ENCODE results near the gene PRR36. TPM values are rescaled to one million over a fixed set of nuclear protein-coding genes. Genes with fewer than 3 reads are reported as not detected.

PRR36 gene
- total RNA-seq, 1 donor: not detected

DNA sequence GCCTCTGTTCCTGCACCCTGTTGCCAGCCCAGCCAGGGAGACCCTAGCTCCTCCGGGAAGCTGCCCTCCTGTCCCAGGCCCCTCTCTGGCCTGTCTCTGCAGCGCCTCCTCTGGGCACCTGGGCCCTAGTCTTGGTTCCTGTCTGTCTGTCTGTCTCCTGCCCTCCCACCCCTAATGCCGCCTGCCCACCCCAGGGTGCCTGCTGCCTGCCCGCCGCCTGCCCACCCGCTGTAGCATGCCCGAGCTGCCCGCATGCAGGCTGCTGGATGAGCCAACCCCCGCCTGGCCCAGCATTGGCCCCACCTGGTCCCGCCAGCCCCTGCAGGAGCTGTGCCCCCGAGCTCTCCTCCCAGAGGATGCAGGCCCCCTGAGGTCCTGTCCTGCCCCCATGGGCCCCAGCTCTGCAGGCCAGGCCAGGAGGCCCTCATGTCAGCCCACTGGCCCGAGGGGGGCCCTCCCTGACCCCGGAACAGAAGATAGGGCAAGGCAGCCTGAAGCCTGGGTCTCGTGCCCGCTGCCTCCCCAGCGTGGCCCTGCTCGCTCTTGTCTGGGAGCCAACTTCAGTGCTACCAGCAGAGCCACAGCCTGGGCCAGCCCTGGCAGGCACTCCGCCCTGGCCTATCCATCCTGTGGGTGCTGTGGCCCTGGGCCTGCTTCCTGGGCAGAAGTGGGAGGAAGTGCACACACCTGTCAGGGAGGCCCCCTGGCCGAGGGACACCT lies 34.7 kb upstream of the PRR36 start:
- TF ChIP-seq, protein P1, sequence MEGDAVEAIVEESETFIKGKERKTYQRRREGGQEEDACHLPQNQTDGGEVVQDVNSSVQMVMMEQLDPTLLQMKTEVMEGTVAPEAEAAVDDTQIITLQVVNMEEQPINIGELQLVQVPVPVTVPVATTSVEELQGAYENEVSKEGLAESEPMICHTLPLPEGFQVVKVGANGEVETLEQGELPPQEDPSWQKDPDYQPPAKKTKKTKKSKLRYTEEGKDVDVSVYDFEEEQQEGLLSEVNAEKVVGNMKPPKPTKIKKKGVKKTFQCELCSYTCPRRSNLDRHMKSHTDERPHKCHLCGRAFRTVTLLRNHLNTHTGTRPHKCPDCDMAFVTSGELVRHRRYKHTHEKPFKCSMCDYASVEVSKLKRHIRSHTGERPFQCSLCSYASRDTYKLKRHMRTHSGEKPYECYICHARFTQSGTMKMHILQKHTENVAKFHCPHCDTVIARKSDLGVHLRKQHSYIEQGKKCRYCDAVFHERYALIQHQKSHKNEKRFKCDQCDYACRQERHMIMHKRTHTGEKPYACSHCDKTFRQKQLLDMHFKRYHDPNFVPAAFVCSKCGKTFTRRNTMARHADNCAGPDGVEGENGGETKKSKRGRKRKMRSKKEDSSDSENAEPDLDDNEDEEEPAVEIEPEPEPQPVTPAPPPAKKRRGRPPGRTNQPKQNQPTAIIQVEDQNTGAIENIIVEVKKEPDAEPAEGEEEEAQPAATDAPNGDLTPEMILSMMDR (IDR thresholded peaks at IDR 0.05; ENCODE audit: extremely low read depth, low read depth, low read length): no peak
- Histone ChIP-seq H3K9me3 (ENCODE audit: low read depth, low read length) (no peaks in the 10 kb centered on the region), H3K79me2 (ENCODE audit: insufficient read depth, low read length) (peaks cover 43% of the 10 kb centered on the region), H3K4me1 (ENCODE audit: insufficient read depth, low read length) (peaks cover 10% of the 10 kb centered on the region), H2AFZ (ENCODE audit: low read length) (no peak overlapping the region), H3K36me3 (ENCODE audit: insufficient read depth, low read length) (peaks cover 14% of the 10 kb centered on the region), H3K27me3 (ENCODE audit: insufficient read depth, low read length) (no peaks in the 10 kb centered on the region), H3K4me2 (ENCODE audit: insufficient read depth, low read length) (no peak overlapping the region), H3K27ac (ENCODE audit: low read depth, low read length) (no peak overlapping the region), H3K4me3 (ENCODE audit: insufficient read depth, low read length) (no peak overlapping the region), H4K20me1 (ENCODE audit: insufficient read depth, low read length) (peaks cover 38% of the 10 kb centered on the region)
- peak; percentile 75 for DNase-seq (ENCODE audit: insufficient read length, low spot score, missing footprints)

DNA sequence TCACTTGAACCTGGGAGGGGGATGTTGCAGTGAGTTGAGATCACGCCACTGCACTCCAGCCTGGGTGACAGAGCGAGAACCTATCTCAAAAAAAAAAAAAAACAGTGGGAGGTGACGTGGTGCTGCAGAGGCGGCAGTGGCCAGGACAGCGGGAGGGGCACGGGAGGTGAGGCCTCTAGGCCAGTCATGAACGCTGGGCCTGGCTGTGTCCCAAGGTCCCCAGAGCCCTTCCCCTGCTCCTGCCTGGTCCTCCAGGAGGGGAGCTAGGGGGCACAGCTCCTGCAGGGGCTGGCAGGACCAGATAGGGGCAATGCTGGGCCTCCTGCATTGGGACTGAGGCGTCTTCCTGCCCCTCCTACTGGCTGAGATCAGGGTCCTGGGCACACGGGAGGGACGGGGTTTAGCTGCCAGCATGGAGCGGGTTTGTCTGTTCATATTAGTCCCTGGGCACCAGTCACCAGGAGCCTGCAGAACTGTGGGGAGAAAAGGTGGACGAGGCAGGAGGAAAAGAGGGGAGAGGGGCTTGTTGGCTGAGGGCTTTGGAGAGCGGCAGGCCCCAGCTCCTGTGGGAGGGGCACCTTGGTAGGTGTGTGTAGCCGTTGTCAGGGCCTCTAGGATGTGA lies 34.0 kb upstream of the PRR36 start:
- Histone ChIP-seq H3K27ac (ENCODE audit: low read depth, low read length) (no peak overlapping the region), H3K36me3 (ENCODE audit: insufficient read depth, low read length) (peaks cover 14% of the 10 kb centered on the region), H3K4me1 (ENCODE audit: insufficient read depth, low read length) (peaks cover 10% of the 10 kb centered on the region), H4K20me1 (ENCODE audit: insufficient read depth, low read length) (peaks cover 38% of the 10 kb centered on the region), H3K9me3 (ENCODE audit: low read depth, low read length) (no peaks in the 10 kb centered on the region), H3K79me2 (ENCODE audit: insufficient read depth, low read length) (peaks cover 43% of the 10 kb centered on the region), H3K27me3 (ENCODE audit: insufficient read depth, low read length) (no peaks in the 10 kb centered on the region), H3K4me3 (ENCODE audit: insufficient read depth, low read length) (no peak overlapping the region), H2AFZ (ENCODE audit: low read length) (no peak overlapping the region), H3K4me2 (ENCODE audit: insufficient read depth, low read length) (no peak overlapping the region)
- TF ChIP-seq, protein P1 (IDR thresholded peaks at IDR 0.05; ENCODE audit: extremely low read depth, low read depth, low read length): no peak
- peak; percentile 82 for DNase-seq (ENCODE audit: insufficient read length, low spot score, missing footprints)

DNA sequence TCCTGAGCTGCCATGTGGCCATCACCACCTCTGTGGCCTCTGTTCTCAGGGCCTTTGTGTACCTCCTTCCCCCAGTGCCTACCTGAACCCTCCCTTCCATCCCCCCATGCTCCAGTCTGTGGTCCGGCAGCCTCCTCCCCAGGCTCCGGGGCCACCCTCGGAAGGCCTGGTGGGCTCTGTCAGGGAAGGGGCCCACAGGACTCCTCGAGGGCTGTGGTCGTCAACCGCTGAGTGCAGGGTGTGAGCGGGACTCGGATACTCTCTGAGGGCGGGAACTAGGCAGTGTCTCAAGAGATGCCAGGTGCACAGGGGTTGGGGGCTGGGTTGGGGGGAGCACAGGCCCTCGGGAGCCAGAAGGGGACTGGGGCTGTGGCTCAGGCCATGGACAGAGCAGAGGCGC lies 33.4 kb upstream of the PRR36 start:
- peaks cover 48% of the 10 kb centered on the region for H3K79me2 ChIP-seq (ENCODE audit: insufficient read depth, low read length)
- no peak for DNase-seq (ENCODE audit: insufficient read length, low spot score, missing footprints)

GRCh38 chr19:7907122-7907521 lies 32.9 kb upstream of the PRR36 start:
- H3K4me3 ChIP-seq (ENCODE audit: insufficient read depth, low read length): no peak overlapping the region
- peaks cover 38% of the 10 kb centered on the region for H4K20me1 ChIP-seq (ENCODE audit: insufficient read depth, low read length)
- peaks cover 11% of the 10 kb centered on the region for H3K36me3 ChIP-seq (ENCODE audit: insufficient read depth, low read length)
- peaks cover 16% of the 10 kb centered on the region for H3K4me1 ChIP-seq (ENCODE audit: insufficient read depth, low read length)
- TF ChIP-seq, protein P1 (IDR thresholded peaks at IDR 0.05; ENCODE audit: extremely low read depth, low read depth, low read length): no peak
- no peaks in the 10 kb centered on the region for H3K27me3 ChIP-seq (ENCODE audit: insufficient read depth, low read length)
- no peaks in the 10 kb centered on the region for H3K9me3 ChIP-seq (ENCODE audit: low read depth, low read length)
- peaks cover 49% of the 10 kb centered on the region for H3K79me2 ChIP-seq (ENCODE audit: insufficient read depth, low read length)
- DNase-seq (ENCODE audit: insufficient read length, low spot score, missing footprints): peak; percentile 64
- H3K4me2 ChIP-seq (ENCODE audit: insufficient read depth, low read length): no peak overlapping the region
- H3K27ac ChIP-seq (ENCODE audit: low read depth, low read length): no peak overlapping the region
- no peak overlapping the region for H2AFZ ChIP-seq (ENCODE audit: low read length)

More for the DNA sequence above, 33.4 kb upstream of the PRR36 start:
- no peak overlapping the region for H3K4me3 ChIP-seq (ENCODE audit: insufficient read depth, low read length)
- H3K36me3 ChIP-seq (ENCODE audit: insufficient read depth, low read length): peaks cover 11% of the 10 kb centered on the region
- H4K20me1 ChIP-seq (ENCODE audit: insufficient read depth, low read length): peaks cover 38% of the 10 kb centered on the region
- no peak overlapping the region for H2AFZ ChIP-seq (ENCODE audit: low read length)
- H3K4me2 ChIP-seq (ENCODE audit: insufficient read depth, low read length): no peak overlapping the region
- no peaks in the 10 kb centered on the region for H3K27me3 ChIP-seq (ENCODE audit: insufficient read depth, low read length)
- TF ChIP-seq, protein P1 (IDR thresholded peaks at IDR 0.05; ENCODE audit: extremely low read depth, low read depth, low read length): no peak
- no peak overlapping the region for H3K27ac ChIP-seq (ENCODE audit: low read depth, low read length)
- H3K4me1 ChIP-seq (ENCODE audit: insufficient read depth, low read length): peaks cover 14% of the 10 kb centered on the region
- no peaks in the 10 kb centered on the region for H3K9me3 ChIP-seq (ENCODE audit: low read depth, low read length)
